Mesothelial cell of epicardium (in vitro differentiated cells): ENCODE measurements around the gene PCNP. TPM values are rescaled to one million over a fixed set of nuclear protein-coding genes. Genes with fewer than 3 reads are reported as not detected.
"Not testable (repeated sequence)": the region's sequence is repeated elsewhere in the genome, so short reads cannot be mapped to it uniquely, and the experiment has no call there.

Experiments used
- DNase-seq, 2 experiments: peaks; one replicate each; pipeline ENCODE4 v3.0.0; 2021; ENCODE audit warnings: low spot score in 2 of 2; ENCODE audit not compliant: unreplicated experiment in 2 of 2
- H3K27ac Mint-ChIP-seq: 2 replicates; pipeline ENCODE4 v1.8.0; 2021; ENCODE audit warnings: mixed read lengths
- H3K27me3 Mint-ChIP-seq: 2 replicates; pipeline ENCODE4 v1.8.0; 2021; ENCODE audit warnings: low read depth, mixed read lengths
- H3K36me3 Mint-ChIP-seq: 2 replicates; pipeline ENCODE4 v1.8.0; 2021; ENCODE audit warnings: mixed read lengths
- H3K4me1 Mint-ChIP-seq: 2 replicates; pipeline ENCODE4 v1.8.0; 2021; ENCODE audit warnings: mixed read lengths
- H3K4me3 Mint-ChIP-seq: 2 replicates; pipeline ENCODE4 v1.8.0; 2021; ENCODE audit warnings: mild to moderate bottlenecking, moderate library complexity, mixed read lengths
- H3K9me3 Mint-ChIP-seq: 2 replicates; pipeline ENCODE4 v1.8.0; 2021; ENCODE audit warnings: mixed read lengths
- CTCF ChIP-seq: fragments of 200-600 bp; sonication (generic); IDR thresholded peaks from one replicate; pipeline ENCODE4 v1.5.0; 2021; ENCODE audit warnings: antibody characterized with exemption; ENCODE audit not compliant: unreplicated experiment
- total RNA-seq: library from RNA; stranded (reverse); gene quantifications from 3 replicates; pipeline ENCODE4 v1.2.1, GENCODE V29; 2021

Gene PCNP
- total RNA-seq, 1 donor from 2014 or later = 131 TPM

GRCh38 chr3:101623656-101624055, 49.7 kb downstream of the PCNP start:
- Mint-ChIP-seq H3K9me3 (peaks cover 9% of the 10 kb centered on the region), H3K27me3 (no peaks in the 10 kb centered on the region), H3K27ac (no peak overlapping the region), H3K36me3 (no peaks in the 10 kb centered on the region), H3K4me3 (no peak overlapping the region), H3K4me1 (no peaks in the 10 kb centered on the region)
- no peak for TF ChIP-seq CTCF
- no peak for DNase-seq

GRCh38 chr3:101624857-101625256, 50.9 kb downstream of the PCNP start:
- Mint-ChIP-seq H3K9me3 (peaks cover 9% of the 10 kb centered on the region), H3K4me3 (no peak overlapping the region), H3K36me3 (no peaks in the 10 kb centered on the region), H3K4me1 (no peaks in the 10 kb centered on the region), H3K27ac (no peak overlapping the region), H3K27me3 (no peaks in the 10 kb centered on the region)
- no peak for TF ChIP-seq CTCF
- no peak for DNase-seq

- H3K4me1 Mint-ChIP-seq = no peaks in the 10 kb centered on the region
- no peaks in the 10 kb centered on the region for H3K36me3 Mint-ChIP-seq
- DNase-seq = no peak
- H3K4me3 Mint-ChIP-seq = no peak overlapping the region
- no peak for TF ChIP-seq CTCF
- H3K27me3 Mint-ChIP-seq = no peaks in the 10 kb centered on the region
- peaks cover 9% of the 10 kb centered on the region for H3K9me3 Mint-ChIP-seq
- H3K27ac Mint-ChIP-seq = no peak overlapping the region
Measured at GRCh38 chr3:101625879-101626278, 51.9 kb downstream of the PCNP start.

GRCh38 chr3:101629219-101629618, 55.2 kb downstream of the PCNP start:
- H3K27ac Mint-ChIP-seq = no peak overlapping the region
- H3K27me3 Mint-ChIP-seq = no peaks in the 10 kb centered on the region
- TF ChIP-seq CTCF = no peak
- H3K4me3 Mint-ChIP-seq = no peak overlapping the region
- H3K9me3 Mint-ChIP-seq = peaks cover 6% of the 10 kb centered on the region
- no peak for DNase-seq
- no peaks in the 10 kb centered on the region for H3K4me1 Mint-ChIP-seq
- H3K36me3 Mint-ChIP-seq = no peaks in the 10 kb centered on the region

- H3K27ac Mint-ChIP-seq = no peak overlapping the region
- no peak for TF ChIP-seq CTCF
- no peak overlapping the region for H3K4me3 Mint-ChIP-seq
- peaks cover 6% of the 10 kb centered on the region for H3K27me3 Mint-ChIP-seq
- no peaks in the 10 kb centered on the region for H3K4me1 Mint-ChIP-seq
- H3K36me3 Mint-ChIP-seq = no peaks in the 10 kb centered on the region
- H3K9me3 Mint-ChIP-seq = no peaks in the 10 kb centered on the region
- no peak for DNase-seq
Measured at GRCh38 chr3:101631098-101631796, 57.3 kb downstream of the PCNP start.

- H3K27me3 Mint-ChIP-seq, H3K9me3 Mint-ChIP-seq, H3K4me3 Mint-ChIP-seq, DNase-seq, H3K36me3 Mint-ChIP-seq, H3K4me1 Mint-ChIP-seq, H3K27ac Mint-ChIP-seq: not testable (repeated sequence)
Measured at GRCh38 chr3:101631959-101632358, 58.0 kb downstream of the PCNP start.
